Measurements from ENCODE around the gene FASN.

The FASN gene

GRCh38 chr17:82107341-82107860 lies 9.4 kb upstream of the FASN start:
- Histone ChIP-seq H3K4me1 (ENCODE audit: control insufficient read depth in 1 of 2, insufficient read depth in 2 of 2, low read length in 2 of 2) (peaks cover 7 to 22% of the 10 kb centered on the region in 2 donors), H3K27ac (ENCODE audit: low read length) (no peak overlapping the region), H3K4me3 (ENCODE audit: low read depth in 1 of 2, low read length in 2 of 2) (no peak overlapping the region), H3K9me3 (ENCODE audit: control insufficient read depth in 1 of 2, low read length in 2 of 2) (no peaks in the 10 kb centered on the region), H3K27me3 (ENCODE audit: low read depth, low read length) (no peaks in the 10 kb centered on the region), H3K36me3 (ENCODE audit: control insufficient read depth in 1 of 2, insufficient read depth in 2 of 2, low read length in 2 of 2) (peaks cover 3 to 5% of the 10 kb centered on the region in 2 donors)

- H3K4me1 ChIP-seq (ENCODE audit: control insufficient read depth in 1 of 2, insufficient read depth in 2 of 2, low read length in 2 of 2), result peaks cover 7 to 22% of the 10 kb centered on the region in 2 donors
- H3K27ac ChIP-seq (ENCODE audit: low read length), result peak overlapping the region; percentile 72
- H3K9me3 ChIP-seq (ENCODE audit: control insufficient read depth in 1 of 2, low read length in 2 of 2), result no peaks in the 10 kb centered on the region
- H3K4me3 ChIP-seq (ENCODE audit: low read depth in 1 of 2, low read length in 2 of 2), result peak overlapping the region; percentile 22 to 42
- H3K27me3 ChIP-seq (ENCODE audit: low read depth, low read length), result no peaks in the 10 kb centered on the region
- peaks cover 0 to 3% of the 10 kb centered on the region in 2 donors for H3K36me3 ChIP-seq (ENCODE audit: control insufficient read depth in 1 of 2, insufficient read depth in 2 of 2, low read length in 2 of 2)
Measured at GRCh38 chr17:82106688-82107305, 8.8 kb upstream of the FASN start.

- peak overlapping the region; percentile 72 for H3K27ac ChIP-seq (ENCODE audit: low read length)
- H3K4me3 ChIP-seq (ENCODE audit: low read depth in 1 of 2, low read length in 2 of 2), result peak overlapping the region; percentile 22 to 42
- peaks cover 0 to 3% of the 10 kb centered on the region in 2 donors for H3K36me3 ChIP-seq (ENCODE audit: control insufficient read depth in 1 of 2, insufficient read depth in 2 of 2, low read length in 2 of 2)
- no peaks in the 10 kb centered on the region for H3K27me3 ChIP-seq (ENCODE audit: low read depth, low read length)
- H3K9me3 ChIP-seq (ENCODE audit: control insufficient read depth in 1 of 2, low read length in 2 of 2), result no peaks in the 10 kb centered on the region
- H3K4me1 ChIP-seq (ENCODE audit: control insufficient read depth in 1 of 2, insufficient read depth in 2 of 2, low read length in 2 of 2), result peaks cover 7 to 22% of the 10 kb centered on the region in 2 donors
Measured at GRCh38 chr17:82105882-82106687, 8.0 kb upstream of the FASN start.

GRCh38 chr17:82105417-82105881 lies 7.4 kb upstream of the FASN start:
- H3K4me3 ChIP-seq (ENCODE audit: low read depth in 1 of 2, low read length in 2 of 2), result no peak overlapping the region
- no peaks in the 10 kb centered on the region for H3K9me3 ChIP-seq (ENCODE audit: control insufficient read depth in 1 of 2, low read length in 2 of 2)
- peaks cover 7 to 22% of the 10 kb centered on the region in 2 donors for H3K4me1 ChIP-seq (ENCODE audit: control insufficient read depth in 1 of 2, insufficient read depth in 2 of 2, low read length in 2 of 2)
- no peak overlapping the region for H3K27ac ChIP-seq (ENCODE audit: low read length)
- H3K27me3 ChIP-seq (ENCODE audit: low read depth, low read length), result no peaks in the 10 kb centered on the region
- peaks cover 0 to 3% of the 10 kb centered on the region in 2 donors for H3K36me3 ChIP-seq (ENCODE audit: control insufficient read depth in 1 of 2, insufficient read depth in 2 of 2, low read length in 2 of 2)

GRCh38 chr17:82104797-82105416 lies 6.9 kb upstream of the FASN start:
- H3K4me1 ChIP-seq (ENCODE audit: control insufficient read depth in 1 of 2, insufficient read depth in 2 of 2, low read length in 2 of 2), result peaks cover 7 to 26% of the 10 kb centered on the region in 2 donors
- no peaks in the 10 kb centered on the region for H3K9me3 ChIP-seq (ENCODE audit: control insufficient read depth in 1 of 2, low read length in 2 of 2)
- H3K36me3 ChIP-seq (ENCODE audit: control insufficient read depth in 1 of 2, insufficient read depth in 2 of 2, low read length in 2 of 2), result peaks cover 0 to 3% of the 10 kb centered on the region in 2 donors
- no peak overlapping the region for H3K27ac ChIP-seq (ENCODE audit: low read length)
- H3K4me3 ChIP-seq (ENCODE audit: low read depth in 1 of 2, low read length in 2 of 2), result no peak overlapping the region
- no peaks in the 10 kb centered on the region for H3K27me3 ChIP-seq (ENCODE audit: low read depth, low read length)

GRCh38 chr17:82103553-82104451 lies 5.8 kb upstream of the FASN start:
- no peak overlapping the region for H3K27ac ChIP-seq (ENCODE audit: low read length)
- H3K4me3 ChIP-seq (ENCODE audit: low read depth in 1 of 2, low read length in 2 of 2), result no peak overlapping the region
- peaks cover 0 to 3% of the 10 kb centered on the region in 2 donors for H3K36me3 ChIP-seq (ENCODE audit: control insufficient read depth in 1 of 2, insufficient read depth in 2 of 2, low read length in 2 of 2)
- no peaks in the 10 kb centered on the region for H3K9me3 ChIP-seq (ENCODE audit: control insufficient read depth in 1 of 2, low read length in 2 of 2)
- no peaks in the 10 kb centered on the region for H3K27me3 ChIP-seq (ENCODE audit: low read depth, low read length)
- peaks cover 7 to 37% of the 10 kb centered on the region in 2 donors for H3K4me1 ChIP-seq (ENCODE audit: control insufficient read depth in 1 of 2, insufficient read depth in 2 of 2, low read length in 2 of 2)

GRCh38 chr17:82101767-82102679 lies 4.0 kb upstream of the FASN start:
- H3K4me1 ChIP-seq (ENCODE audit: control insufficient read depth in 1 of 2, insufficient read depth in 2 of 2, low read length in 2 of 2), result peaks cover 7 to 35% of the 10 kb centered on the region in 2 donors
- H3K36me3 ChIP-seq (ENCODE audit: control insufficient read depth in 1 of 2, insufficient read depth in 2 of 2, low read length in 2 of 2), result no peaks in the 10 kb centered on the region
- no peaks in the 10 kb centered on the region for H3K9me3 ChIP-seq (ENCODE audit: control insufficient read depth in 1 of 2, low read length in 2 of 2)
- no peak overlapping the region for H3K4me3 ChIP-seq (ENCODE audit: low read depth in 1 of 2, low read length in 2 of 2)
- H3K27ac ChIP-seq (ENCODE audit: low read length), result no peak overlapping the region
- no peaks in the 10 kb centered on the region for H3K27me3 ChIP-seq (ENCODE audit: low read depth, low read length)

GRCh38 chr17:82101301-82101715 lies 3.3 kb upstream of the FASN start:
- no peak overlapping the region for H3K4me3 ChIP-seq (ENCODE audit: low read depth in 1 of 2, low read length in 2 of 2)
- peaks cover 5 to 35% of the 10 kb centered on the region in 2 donors for H3K4me1 ChIP-seq (ENCODE audit: control insufficient read depth in 1 of 2, insufficient read depth in 2 of 2, low read length in 2 of 2)
- H3K27ac ChIP-seq (ENCODE audit: low read length), result no peak overlapping the region
- H3K9me3 ChIP-seq (ENCODE audit: control insufficient read depth in 1 of 2, low read length in 2 of 2), result no peaks in the 10 kb centered on the region
- no peaks in the 10 kb centered on the region for H3K27me3 ChIP-seq (ENCODE audit: low read depth, low read length)
- no peaks in the 10 kb centered on the region for H3K36me3 ChIP-seq (ENCODE audit: control insufficient read depth in 1 of 2, insufficient read depth in 2 of 2, low read length in 2 of 2)

GRCh38 chr17:82100502-82101298 lies 2.7 kb upstream of the FASN start:
- peaks cover 0 to 4% of the 10 kb centered on the region in 2 donors for H3K36me3 ChIP-seq (ENCODE audit: control insufficient read depth in 1 of 2, insufficient read depth in 2 of 2, low read length in 2 of 2)
- H3K27ac ChIP-seq (ENCODE audit: low read length), result no peak overlapping the region
- H3K4me3 ChIP-seq (ENCODE audit: low read depth in 1 of 2, low read length in 2 of 2), result no peak overlapping the region
- H3K4me1 ChIP-seq (ENCODE audit: control insufficient read depth in 1 of 2, insufficient read depth in 2 of 2, low read length in 2 of 2), result peaks cover 5 to 35% of the 10 kb centered on the region in 2 donors
- H3K27me3 ChIP-seq (ENCODE audit: low read depth, low read length), result no peaks in the 10 kb centered on the region
- no peaks in the 10 kb centered on the region for H3K9me3 ChIP-seq (ENCODE audit: control insufficient read depth in 1 of 2, low read length in 2 of 2)

Measured in muscle layer of duodenum (tissue), 2 donors.